ENCODE data around the gene CCDC187.

GRCh38 chr9:136235709-136236455, 68.0 kb downstream of the CCDC187 start:
- TF ChIP-seq CTCF (IDR thresholded peaks at IDR 0.05; ENCODE audit: low read depth, low read length, poor library complexity, severe bottlenecking) (no peak), EZH2phosphoT487 (IDR thresholded peaks at IDR 0.05; ENCODE audit: borderline replicate concordance, low read length) (no peak)
